ENCODE measurements around the gene TUBD1. TPM values are rescaled to one million over a fixed set of nuclear protein-coding genes. Genes with fewer than 3 reads are reported as not detected.
A peak's percentile ranks its signal among the peaks of the same experiment; 100 is the strongest.

The TUBD1 gene
- total and polyA plus RNA-seq, 2 of the 13 experiments (the other 11 are each of a cell fraction or from before 2014, with no cell fraction given), result 18.2 to 25.9 TPM

DNA sequence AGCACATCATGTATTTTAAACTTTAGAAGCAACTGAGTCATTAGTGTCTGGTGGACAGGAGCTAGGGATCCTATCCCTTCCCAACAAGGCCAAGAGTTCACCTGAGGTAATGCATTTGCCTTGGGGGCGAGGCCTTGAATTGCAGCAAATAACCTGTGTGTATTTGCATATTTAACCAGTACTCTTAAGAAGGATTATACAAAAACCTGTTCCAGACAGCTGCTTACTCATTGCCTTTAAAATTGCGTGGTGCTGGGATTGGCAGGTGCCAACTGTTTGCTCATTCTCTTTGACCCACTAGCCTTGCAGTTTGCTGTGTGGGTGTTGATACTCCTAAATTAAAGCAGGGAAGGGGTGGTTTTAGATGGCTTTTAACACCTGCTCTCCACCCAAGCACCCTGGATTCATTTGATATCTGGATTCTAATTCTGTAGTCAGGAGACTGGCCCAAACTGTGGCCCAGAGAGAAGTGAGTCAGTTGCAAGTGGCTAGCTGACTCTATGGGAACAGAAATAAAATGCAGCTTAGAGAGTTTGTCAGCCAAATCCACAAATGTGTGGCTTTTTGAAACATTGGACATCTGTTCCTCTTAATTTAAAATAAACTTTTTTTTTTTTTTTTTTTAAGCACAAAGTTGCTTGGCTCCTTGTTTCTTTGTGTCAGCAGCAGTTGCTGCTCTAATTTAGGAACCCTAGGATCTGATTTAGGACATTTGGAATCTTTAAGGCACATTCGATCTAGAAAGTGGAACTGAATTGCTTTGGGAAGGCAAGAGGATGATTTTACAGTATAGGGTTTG lies 46.9 kb downstream of the TUBD1 start (continued):
- TF ChIP-seq ZNF660 (CRISPR knock-in tag; IDR thresholded peaks at IDR 0.05; ENCODE audit: borderline replicate concordance, low read depth), result no peak
- TF ChIP-seq NRL (CRISPR knock-in tag; IDR thresholded peaks at IDR 0.05; ENCODE audit: borderline replicate concordance), result no peak
- no peak for TF ChIP-seq DBP (CRISPR knock-in tag; IDR thresholded peaks at IDR 0.05; ENCODE audit: not compliant biosample characterization)
- no peak for TF ChIP-seq HCFC1 (IDR thresholded peaks at IDR 0.05; ENCODE audit: low read depth, low read length)
- peak; percentile 38; the same call in 1 of the 2 replicates for TF ChIP-seq RERE (CRISPR knock-in tag; IDR thresholded peaks at IDR 0.05; ENCODE audit: low read depth)
- no peak for TF ChIP-seq FOXP1 (IDR thresholded peaks at IDR 0.05)
- TF ChIP-seq FOXP1 (CRISPR knock-in tag; IDR thresholded peaks at IDR 0.05), result peak; percentile 47; the same call in 1 of the 2 replicates
- no peak for TF ChIP-seq DDIT3 (CRISPR knock-in tag; IDR thresholded peaks at IDR 0.05)
- TF ChIP-seq MXD4 (CRISPR knock-in tag; IDR thresholded peaks at IDR 0.05), result 0 out of 2 replicates have a peak, but pooled peaks have one; percentile 6
- TF ChIP-seq KDM4B (CRISPR knock-in tag; IDR thresholded peaks at IDR 0.05), result no peak
- 0 out of 2 replicates have a peak, but pooled peaks have one; percentile 46 for TF ChIP-seq ZNF670 (CRISPR knock-in tag; IDR thresholded peaks at IDR 0.05; ENCODE audit: borderline replicate concordance)
- no peak for TF ChIP-seq ZNF768 (CRISPR knock-in tag; IDR thresholded peaks at IDR 0.05)
- TF ChIP-seq ZNF646 (CRISPR knock-in tag; IDR thresholded peaks at IDR 0.05), result no peak
- TF ChIP-seq GMEB2 (CRISPR knock-in tag; IDR thresholded peaks at IDR 0.05; ENCODE audit: low read depth), result peak; percentile 29; the same call in 1 of the 2 replicates
